GM12878 (cell line): ENCODE measurements around the gene IER5L. TPM values are rescaled to one million over a fixed set of nuclear protein-coding genes. Genes with fewer than 3 reads are reported as not detected.

Source experiments
- ATAC-seq: fragments of 200-7000 bp; cut with Tn5 transposase; 3 replicates; pipeline ENCODE4 v1.9.1; 2020; ENCODE audit warnings: mild to moderate bottlenecking, moderate library complexity
- BruUV-seq: library from RNA; stranded (reverse); fragments of 400-500 nt; replicated peaks from 2 replicates; lab custom pipeline; 2021; lab: Mats Ljungman, UMichigan
- CTCF ChIA-PET: fragments of 300-600 bp; sonication (Branson Sonifier 250); formaldehyde crosslinking; extraction: SDS; loops from one replicate; lab custom pipeline; 2021; ENCODE audit warnings: inconsistent platforms; lab: Yijun Ruan, JAX
- POLR2A ChIA-PET: fragments of 350-600 bp; formaldehyde crosslinking; extraction: SDS; loops from one replicate; lab custom pipeline; 2021; ENCODE audit warnings: inconsistent platforms; lab: Charles Lee
- RAD21 ChIA-PET: fragments of 300-600 bp; sonication (Branson Sonifier 250); formaldehyde crosslinking; loops from one replicate; lab custom pipeline; 2023; ENCODE audit warnings: antibody characterized with exemption; ENCODE audit not compliant: unreplicated experiment; lab: Charles Lee
- SMC1A ChIA-PET: fragments of 300-600 bp; sonication (Branson Sonifier 250); formaldehyde crosslinking; loops from one replicate; lab custom pipeline; 2023; ENCODE audit not compliant: unreplicated experiment, uncharacterized antibody; lab: Charles Lee
- DNase-seq: peaks from one replicate; pipeline ENCODE4 v3.0.0-alpha.2; 2011; ENCODE audit warnings: low read depth, low spot score
- FAIRE-seq: peaks from 3 replicates; lab custom pipeline; 2011; peaks lifted over from hg19 to GRCh38; lab: Jason Lieb, UNC
- H2AFZ ChIP-seq: 2 replicates; pipeline ENCODE4 v1.6.0; 2011; ENCODE audit warnings: low read depth, low read length, control low read depth; ENCODE audit not compliant: control insufficient read depth
- H3K27ac ChIP-seq: 2 replicates; pipeline ENCODE4 v1.5.1; 2011; ENCODE audit warnings: control low read depth; ENCODE audit not compliant: control insufficient read depth, insufficient read depth
- H3K27me3 ChIP-seq, 2 experiments: replicated peaks in 1 of 2; 2 replicates each; pipeline versions ENCODE4 v1.6.0 to v1.6.1; 2011; ENCODE audit warnings: low read length in 1 of 2; ENCODE audit not compliant: control insufficient read depth in 2 of 2, insufficient read depth in 2 of 2
- H3K36me3 ChIP-seq, 2 experiments: 2 replicates each; pipeline ENCODE4 v1.5.1; 2011; ENCODE audit warnings: low read length in 1 of 2; ENCODE audit not compliant: control insufficient read depth in 2 of 2, insufficient read depth in 2 of 2
- H3K4me1 ChIP-seq: 2 replicates; pipeline ENCODE4 v1.6.1; 2011; ENCODE audit warnings: mild to moderate bottlenecking, low read length, moderate library complexity, mixed read lengths; ENCODE audit not compliant: control insufficient read depth, insufficient read depth
- H3K4me2 ChIP-seq: 2 replicates; pipeline ENCODE4 v1.6.0; 2011; ENCODE audit warnings: control low read depth; ENCODE audit not compliant: control insufficient read depth, insufficient read depth
- H3K4me3 ChIP-seq: fragments of 200-600 bp; sonication (generic); 2 replicates; pipeline ENCODE4 v1.5.1; 2016
- H3K79me2 ChIP-seq: 2 replicates; pipeline ENCODE4 v1.6.0; 2011; ENCODE audit warnings: low read length; ENCODE audit not compliant: control insufficient read depth, insufficient read depth
- H3K9ac ChIP-seq: 2 replicates; pipeline ENCODE4 v1.8.0; 2011; ENCODE audit warnings: low read length, control low read depth, mixed read lengths; ENCODE audit not compliant: control insufficient read depth, insufficient read depth
- H3K9me3 ChIP-seq: replicated peaks from 3 replicates; pipeline ENCODE4 v1.5.1; 2011; ENCODE audit warnings: mild to moderate bottlenecking, low read length; ENCODE audit not compliant: control insufficient read depth, insufficient read depth
- H4K20me1 ChIP-seq: 2 replicates; pipeline ENCODE4 v1.6.0; 2011; ENCODE audit not compliant: control insufficient read depth, insufficient read depth
- EZH2 ChIP-seq: IDR thresholded peaks from 2 replicates; pipeline ENCODE4 v1.6.1; 2012; ENCODE audit warnings: low read depth, mild to moderate bottlenecking, control low read depth, inconsistent platforms, low read length, borderline replicate concordance; ENCODE audit not compliant: control insufficient read depth
- FOXK2 ChIP-seq: fragments of 450-650 bp; IDR thresholded peaks from 2 replicates; pipeline ENCODE4 v1.6.1; 2017; ENCODE audit warnings: mild to moderate bottlenecking, moderate library complexity
- GABPA ChIP-seq: IDR thresholded peaks from 2 replicates; pipeline ENCODE4 v1.6.1; 2014; ENCODE audit warnings: antibody characterized with exemption, low read depth, mild to moderate bottlenecking, inconsistent platforms
- HDAC6 ChIP-seq: fragments of 200-600 bp; sonication (generic); IDR thresholded peaks from one replicate; pipeline ENCODE4 v1.8.0; 2017; ENCODE audit warnings: antibody characterized with exemption; ENCODE audit not compliant: unreplicated experiment
- IKZF1 ChIP-seq: fragments of 450-650 bp; conservative IDR thresholded peaks from 2 replicates; pipeline ENCODE4 v1.6.1; 2017; ENCODE audit warnings: antibody characterized with exemption, mild to moderate bottlenecking
- POLR2AphosphoS2 ChIP-seq: IDR thresholded peaks from 2 replicates; pipeline ENCODE4 v1.6.1; 2011; ENCODE audit warnings: low read depth, mild to moderate bottlenecking, low read length, improper control_type of control experiment, moderate library complexity
- RFX5 ChIP-seq: IDR thresholded peaks from 2 replicates; pipeline ENCODE4 v1.6.1; 2011; ENCODE audit warnings: low read depth, low read length, improper control_type of control experiment
- RUNX3 ChIP-seq: IDR thresholded peaks from 2 replicates; pipeline ENCODE4 v1.6.1; 2012; ENCODE audit warnings: low read length, inconsistent platforms
- SMAD1 ChIP-seq: fragments of 450-650 bp; IDR thresholded peaks from 2 replicates; pipeline ENCODE4 v1.6.1; 2018; ENCODE audit warnings: mild to moderate bottlenecking, low read depth; ENCODE audit not compliant: partially characterized antibody
- SREBF2 ChIP-seq: IDR thresholded peaks from 2 replicates; pipeline ENCODE4 v1.6.1; 2012; ENCODE audit warnings: mild to moderate bottlenecking, low read length
- TCF12 ChIP-seq: IDR thresholded peaks from 2 replicates; pipeline ENCODE4 v1.6.1; 2011; ENCODE audit warnings: low read depth, mild to moderate bottlenecking, low read length
- ZNF207 ChIP-seq: fragments of 450-650 bp; IDR thresholded peaks from 2 replicates; pipeline ENCODE4 v1.6.1; 2014; ENCODE audit warnings: antibody characterized with exemption, mild to moderate bottlenecking, borderline replicate concordance
- ZNF384 ChIP-seq: IDR thresholded peaks from 2 replicates; pipeline ENCODE4 v1.6.1; 2012; ENCODE audit warnings: low read depth, mild to moderate bottlenecking, low read length, improper control_type of control experiment, borderline replicate concordance
- ZSCAN29 ChIP-seq: fragments of 450-650 bp; IDR thresholded peaks from 2 replicates; pipeline ENCODE4 v1.6.1; 2017; ENCODE audit warnings: mild to moderate bottlenecking, moderate library complexity
- ZZZ3 ChIP-seq: IDR thresholded peaks from 2 replicates; pipeline ENCODE4 v1.6.1; 2011; ENCODE audit warnings: low read depth; ENCODE audit not compliant: control insufficient read depth, insufficient read length
- WGBS: methylation state at CpG from one replicate; pipeline ENCODE4 v1.1.6; 2016; ENCODE audit warnings: low lambda C conversion rate; ENCODE audit not compliant: insufficient replicate concordance, insufficient coverage; ENCODE audit errors: missing lambda C conversion rate; 5-methylcytosine and 5-hydroxymethylcytosine counted together
- in situ Hi-C: fragments of 300-500 bp; cut with MboI; formaldehyde crosslinking; loops from 9 replicates; pipeline ENCODE4 v1.14.3; 2018; ENCODE audit warnings: mixed read lengths
- intact Hi-C: fragments of 100-400 bp; cut with micrococcal nuclease; formaldehyde crosslinking; loops from one replicate; pipeline ENCODE4 v1.14.2; 2022; ENCODE audit not compliant: unreplicated experiment
- polyA plus RNA-seq, 11 experiments: library from polyadenylated mRNA; depleted of rRNA in 4 of 11; unstranded in 6 of 11; stranded (reverse) in 5 of 11; fragments of >200 nt; fragmentation: Nextera tagmentation in 4 of 11; fragmentation: Illumina TruSeq in 1 of 11; extraction: Ambion mirVana in 4 of 11; extraction: Trizol in 1 of 11; gene quantifications; 1 replicate in 1 of 11; 2 replicates in 10 of 11; pipeline versions ENCODE4 v1.2.1 to v1.2.3, GENCODE V29; 2011 to 2016; ENCODE audit warnings: inconsistent platforms in 2 of 11, missing spikeins in 2 of 11, low read depth in 1 of 11
- total RNA-seq, 4 experiments: library from RNA; depleted of rRNA in 3 of 4; stranded (reverse); fragments of >200 nt in 3 of 4; fragmentation: Illumina TruSeq in 1 of 4; extraction: Trizol in 1 of 4; gene quantifications; 2 replicates each; pipeline versions ENCODE4 v1.2.1 to v1.2.3, GENCODE V29; 2013 to 2021
- TF ChIP-seq, protein P1 (sequence below): fragments of 450-650 bp; IDR thresholded peaks from 2 replicates; pipeline ENCODE4 v1.6.1; 2017; ENCODE audit warnings: borderline replicate concordance

The IER5L gene
- total and polyA plus RNA-seq, 10 of the 15 experiments (the other 5 are each of a cell fraction or from before 2014, with no cell fraction given), result 0.04 to 1.4 (median 0.17) TPM

DNA sequence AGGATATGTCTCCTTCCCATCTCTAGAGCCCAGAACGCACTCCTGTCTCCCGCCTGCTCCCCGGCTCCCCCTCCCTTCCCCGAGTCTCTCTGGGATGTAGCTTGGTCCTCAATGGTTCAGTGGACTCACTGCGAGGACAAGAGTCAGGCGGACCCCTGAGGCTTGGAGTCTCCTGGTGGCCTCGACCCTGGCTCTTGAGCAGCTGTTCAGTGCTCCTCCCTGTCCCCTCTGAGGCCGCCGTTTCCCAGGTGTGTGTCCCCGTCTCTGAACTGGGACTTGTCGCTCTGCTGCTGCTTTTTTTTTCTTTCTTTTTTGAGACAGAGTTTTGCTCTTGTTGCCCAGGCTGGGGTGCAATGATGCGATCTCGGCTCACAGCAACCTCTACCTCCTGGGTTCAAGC lies 44.8 kb upstream of the IER5L start:
- POLR2A ChIA-PET, result no interaction called here
- BruUV-seq, result no TSS peak
- Histone ChIP-seq H3K36me3 (no peaks in the 10 kb centered on the region), H3K79me2 (no peaks in the 10 kb centered on the region), H3K9ac (no peak overlapping the region), H3K4me1 (peaks cover 25% of the 10 kb centered on the region), H3K4me3 (no peak overlapping the region), H2AFZ (no peak overlapping the region), H3K4me2 (no peak overlapping the region), H3K27me3 (no peaks in the 10 kb centered on the region), H3K27ac (no peak overlapping the region), H4K20me1 (no peaks in the 10 kb centered on the region), H3K9me3 (no peaks in the 10 kb centered on the region)
- intact Hi-C loops (no loop called here), in situ Hi-C loops (no loop called here)
- FAIRE-seq, result no peak
- TF ChIP-seq ZNF207, result no peak
- 82% methylated on average over 13 of the region's 13 CpGs for WGBS
- RAD21 ChIA-PET, result no interaction called here
- no peak for DNase-seq
- ATAC-seq, result no peak
- SMC1A ChIA-PET, result no interaction called here
- CTCF ChIA-PET, result interaction anchor here (0.6 kb wide), 1 partner anchor 370 kb away, joined by 3 read pairs; no protein-coding TSS in a partner anchor

DNA sequence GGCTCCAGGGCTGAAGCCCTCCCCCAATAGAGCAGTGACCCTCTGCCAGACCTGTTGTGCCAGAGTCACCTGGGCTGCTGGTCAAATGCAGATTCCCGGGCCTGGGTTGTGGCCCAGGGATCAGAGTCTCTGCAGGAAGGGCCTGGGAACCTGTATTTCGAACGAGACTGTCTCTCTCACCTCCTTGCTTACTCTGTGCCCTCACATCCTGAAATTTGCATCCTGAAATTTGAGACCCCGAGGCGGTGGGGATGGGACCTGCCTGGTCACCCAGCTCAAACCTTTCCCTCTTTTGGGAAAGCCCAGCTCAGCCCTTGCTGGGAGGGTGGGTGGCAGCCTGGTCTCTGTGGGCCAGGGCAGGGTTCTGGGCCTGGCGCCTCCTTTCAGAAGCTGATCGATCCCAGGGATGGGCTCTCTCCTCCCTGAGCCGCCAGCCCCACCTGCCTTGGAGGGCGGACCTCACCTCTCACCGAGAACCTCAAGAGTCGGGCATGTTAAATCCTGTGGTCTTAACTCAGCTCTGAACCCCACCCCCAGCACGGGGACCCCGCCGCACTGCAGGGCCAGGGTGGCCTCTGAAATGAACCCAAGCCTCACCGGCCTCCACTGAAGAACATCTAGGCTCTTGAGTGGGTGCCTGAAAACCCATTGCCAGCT lies 44.0 kb upstream of the IER5L start:
- Histone ChIP-seq H3K27ac (no peak overlapping the region), H3K4me3 (no peak overlapping the region), H3K79me2 (no peaks in the 10 kb centered on the region), H4K20me1 (no peaks in the 10 kb centered on the region), H3K9ac (no peak overlapping the region), H3K9me3 (no peaks in the 10 kb centered on the region), H3K27me3 (no peaks in the 10 kb centered on the region), H3K36me3 (no peaks in the 10 kb centered on the region), H3K4me2 (no peak overlapping the region), H2AFZ (no peak overlapping the region), H3K4me1 (peaks cover 25% of the 10 kb centered on the region)
- FAIRE-seq (no peak), ATAC-seq (no peak), DNase-seq (no peak)
- intact Hi-C loops (no loop called here), in situ Hi-C loops (no loop called here)
- CTCF ChIA-PET, result interaction anchor here (1.1 kb wide), 1 partner anchor 923 kb away, joined by 3 read pairs; no protein-coding TSS in a partner anchor
- RAD21 ChIA-PET, result interaction anchor here (1.0 kb wide), 1 partner anchor 82 kb away, joined by 4 read pairs; no protein-coding TSS in a partner anchor
- WGBS, result 79% methylated on average over 14 of the region's 15 CpGs
- no TSS peak for BruUV-seq
- POLR2A ChIA-PET, result no interaction called here
- SMC1A ChIA-PET, result no interaction called here
- TF ChIP-seq ZSCAN29 (no peak), RFX5 (no peak), POLR2AphosphoS2 (no peak), TCF12 (no peak), SREBF2 (no peak), GABPA (no peak), RUNX3 (no peak), IKZF1 (no peak), EZH2 (no peak), HDAC6 (no peak), ZZZ3 (no peak), ZNF384 (no peak), SMAD1 (no peak), FOXK2 (no peak)
- TF ChIP-seq, protein P1, sequence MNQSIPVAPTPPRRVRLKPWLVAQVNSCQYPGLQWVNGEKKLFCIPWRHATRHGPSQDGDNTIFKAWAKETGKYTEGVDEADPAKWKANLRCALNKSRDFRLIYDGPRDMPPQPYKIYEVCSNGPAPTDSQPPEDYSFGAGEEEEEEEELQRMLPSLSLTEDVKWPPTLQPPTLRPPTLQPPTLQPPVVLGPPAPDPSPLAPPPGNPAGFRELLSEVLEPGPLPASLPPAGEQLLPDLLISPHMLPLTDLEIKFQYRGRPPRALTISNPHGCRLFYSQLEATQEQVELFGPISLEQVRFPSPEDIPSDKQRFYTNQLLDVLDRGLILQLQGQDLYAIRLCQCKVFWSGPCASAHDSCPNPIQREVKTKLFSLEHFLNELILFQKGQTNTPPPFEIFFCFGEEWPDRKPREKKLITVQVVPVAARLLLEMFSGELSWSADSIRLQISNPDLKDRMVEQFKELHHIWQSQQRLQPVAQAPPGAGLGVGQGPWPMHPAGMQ, result no peak
